DMS79 treated with DMSO at 0.1 percent for 48 hours (cell line): Measurements from ENCODE around the gene CCL14.
A peak's percentile ranks its signal among the peaks of the same experiment; 100 is the strongest.

ENCODE experiments used
- DNase-seq: peaks from one replicate; lab custom pipeline; 2025; lab: John Stamatoyannopoulos, UW

CCL14 gene

DNA sequence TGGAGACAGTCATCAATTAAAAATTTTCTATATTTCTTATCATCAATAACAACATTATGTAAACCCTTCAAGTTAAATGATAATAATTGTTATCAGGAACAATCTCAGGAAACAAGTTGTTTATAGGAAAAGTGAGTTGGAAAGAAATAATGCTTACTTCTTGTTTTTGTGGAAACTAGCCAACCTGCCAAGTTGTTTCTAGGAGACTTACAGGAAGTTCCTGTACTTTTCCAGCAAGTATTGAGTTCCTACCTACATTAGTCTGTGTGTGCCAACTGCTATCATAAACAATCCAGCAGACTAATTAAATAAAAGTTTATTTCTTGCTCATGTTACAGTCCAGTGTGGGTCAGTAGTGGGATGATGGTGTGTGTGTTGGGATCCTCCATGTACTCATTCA is 1.6 kb upstream of the CCL14 start:
- DNase-seq = no peak

DNA sequence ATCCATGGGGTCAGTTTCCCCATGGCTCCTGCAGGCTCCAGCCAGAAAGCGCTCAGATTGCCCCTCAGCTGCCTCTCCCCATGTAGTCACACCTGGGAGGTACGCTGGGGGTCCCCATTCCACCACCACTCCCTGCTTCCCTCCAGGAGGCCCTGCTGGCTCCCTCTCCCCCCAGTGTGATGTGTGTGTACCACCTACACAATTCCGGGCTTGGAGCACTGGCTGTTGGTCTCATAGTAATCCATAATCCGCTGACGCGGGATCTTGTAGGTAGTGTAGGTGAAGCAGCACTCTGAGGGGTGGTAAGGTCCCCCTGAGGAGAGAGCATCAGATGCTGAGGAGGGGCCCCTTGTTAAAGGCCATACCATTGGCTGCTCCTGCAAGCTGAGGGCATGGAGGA is 2.4 kb downstream of the CCL14 start:
- DNase-seq = no peak

DNA sequence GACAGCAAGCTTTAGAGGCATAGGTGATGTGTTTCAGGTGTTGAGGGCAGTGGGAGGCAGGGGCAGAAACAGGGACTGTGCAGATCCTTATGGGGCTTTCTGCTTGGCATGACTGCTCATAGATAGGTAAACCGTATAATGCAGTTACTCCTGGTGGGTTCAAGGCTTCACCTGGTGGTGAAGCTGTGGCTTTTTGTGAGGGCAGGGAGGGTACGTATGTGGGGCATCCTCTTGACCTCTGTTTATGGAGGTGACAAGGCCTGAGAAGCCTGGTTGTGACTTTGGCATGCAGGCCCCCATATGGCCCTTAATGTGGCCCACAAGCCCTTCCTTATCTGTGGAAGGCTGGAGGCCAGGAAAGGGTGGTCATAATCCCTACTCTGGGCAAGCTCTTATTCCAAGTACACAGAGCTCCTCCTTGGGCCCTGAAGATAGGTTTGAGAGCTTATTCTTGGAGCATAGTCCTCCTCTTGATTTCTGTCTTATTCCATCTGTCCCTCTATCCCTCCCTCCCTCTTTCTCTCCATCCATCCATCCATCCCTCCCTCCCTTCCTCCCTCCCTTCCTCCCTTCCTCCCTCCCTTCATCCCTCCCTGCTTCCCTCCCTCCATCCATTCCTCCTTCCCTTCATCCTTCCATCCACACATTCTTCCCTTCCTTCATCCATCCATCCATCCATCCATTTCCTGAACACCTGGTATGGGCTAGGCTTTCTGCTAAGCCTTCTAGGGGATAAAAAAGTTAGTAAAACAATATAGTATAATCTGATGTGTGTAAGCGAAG is 3.9 kb downstream of the CCL14 start:
- DNase-seq = no peak

DNA sequence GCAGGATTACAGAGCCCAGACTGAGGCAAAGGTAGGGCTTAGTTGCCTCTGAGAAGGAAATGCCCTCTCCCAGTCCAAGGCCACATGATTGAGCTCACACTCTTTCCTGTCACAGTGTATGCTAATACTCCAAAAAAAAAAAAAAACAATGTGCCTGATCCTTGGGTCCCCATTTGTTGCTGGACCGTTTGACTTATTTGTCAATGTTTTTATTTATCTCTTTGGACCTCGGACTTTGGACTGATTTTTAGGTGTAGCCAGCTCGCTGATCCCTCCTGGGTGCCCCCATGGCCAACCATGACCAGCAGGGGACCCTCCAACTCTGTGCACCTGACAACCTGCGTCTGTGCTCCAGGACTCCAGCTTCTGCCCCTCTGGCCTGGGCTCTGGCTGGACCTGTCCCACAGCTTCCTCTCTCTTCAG is 4.6 kb downstream of the CCL14 start:
- no peak for DNase-seq

DNA sequence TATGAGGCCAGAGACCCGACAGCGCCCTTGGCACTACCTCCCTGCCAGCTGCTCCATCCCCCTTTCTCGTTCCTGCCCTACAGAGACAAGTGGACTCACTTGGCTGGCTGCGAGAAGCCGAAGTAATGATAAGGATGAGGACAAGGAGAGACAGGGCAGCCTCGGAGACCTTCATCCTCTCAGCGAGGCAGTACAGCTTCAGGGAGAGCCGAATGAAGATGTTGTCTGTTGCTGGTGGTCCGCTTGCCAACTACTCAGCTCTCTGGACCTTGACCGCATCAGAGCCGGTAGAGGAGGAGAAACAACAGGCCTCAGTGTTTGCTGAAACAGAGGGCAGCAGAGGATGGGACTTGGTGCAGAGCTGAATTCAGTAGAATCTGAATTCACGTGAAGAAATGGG is 5.3 kb downstream of the CCL14 start, which contains the start of gene CCL16:
Gene CCL16 (minus strand): TSS at position 252 of the 400 bp plus-strand sequence. CDS start 77 bp downstream, at position 175.
- DNase-seq = no peak

DNA sequence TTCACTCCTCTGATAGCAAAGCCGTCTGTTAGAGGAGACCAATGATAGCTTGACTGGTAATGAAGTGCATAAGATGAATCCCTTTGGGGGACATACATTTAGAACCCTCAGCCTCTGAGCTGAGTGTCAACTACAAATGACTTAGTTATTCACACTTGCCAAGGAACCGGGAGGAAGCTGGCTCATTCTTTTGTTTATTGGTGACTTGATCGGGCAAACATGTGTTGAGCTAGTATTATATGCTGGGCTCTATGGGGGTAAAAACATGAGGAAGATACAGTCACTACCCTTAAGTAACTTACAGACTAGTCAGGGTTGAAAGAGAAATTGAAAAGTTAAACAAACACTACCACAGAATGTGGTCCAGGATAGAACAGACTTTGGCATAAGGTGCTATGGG is 8.2 kb downstream of the CCL14 start:
- DNase-seq = peak; percentile 29

DNA sequence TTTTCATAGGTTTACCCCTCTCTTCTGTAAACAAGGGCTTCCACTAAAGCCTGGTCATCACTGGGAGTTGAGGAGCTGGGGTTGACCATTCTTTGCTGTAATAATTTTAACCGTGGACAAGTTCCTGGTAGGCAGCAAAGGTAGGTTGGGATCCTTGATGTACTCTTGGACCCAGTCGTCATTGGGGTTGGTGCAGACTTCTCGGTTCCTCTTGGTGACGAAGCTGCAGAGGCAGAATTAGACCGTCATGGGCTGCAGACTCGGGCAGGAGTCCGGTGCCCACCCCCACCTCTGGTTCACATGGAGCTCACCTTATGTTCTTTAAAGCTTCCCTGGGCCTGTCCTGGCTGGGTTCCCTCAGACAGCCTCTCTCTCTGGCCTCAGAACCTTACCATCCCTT is 9.0 kb downstream of the CCL14 start:
- DNase-seq = no peak

DNA sequence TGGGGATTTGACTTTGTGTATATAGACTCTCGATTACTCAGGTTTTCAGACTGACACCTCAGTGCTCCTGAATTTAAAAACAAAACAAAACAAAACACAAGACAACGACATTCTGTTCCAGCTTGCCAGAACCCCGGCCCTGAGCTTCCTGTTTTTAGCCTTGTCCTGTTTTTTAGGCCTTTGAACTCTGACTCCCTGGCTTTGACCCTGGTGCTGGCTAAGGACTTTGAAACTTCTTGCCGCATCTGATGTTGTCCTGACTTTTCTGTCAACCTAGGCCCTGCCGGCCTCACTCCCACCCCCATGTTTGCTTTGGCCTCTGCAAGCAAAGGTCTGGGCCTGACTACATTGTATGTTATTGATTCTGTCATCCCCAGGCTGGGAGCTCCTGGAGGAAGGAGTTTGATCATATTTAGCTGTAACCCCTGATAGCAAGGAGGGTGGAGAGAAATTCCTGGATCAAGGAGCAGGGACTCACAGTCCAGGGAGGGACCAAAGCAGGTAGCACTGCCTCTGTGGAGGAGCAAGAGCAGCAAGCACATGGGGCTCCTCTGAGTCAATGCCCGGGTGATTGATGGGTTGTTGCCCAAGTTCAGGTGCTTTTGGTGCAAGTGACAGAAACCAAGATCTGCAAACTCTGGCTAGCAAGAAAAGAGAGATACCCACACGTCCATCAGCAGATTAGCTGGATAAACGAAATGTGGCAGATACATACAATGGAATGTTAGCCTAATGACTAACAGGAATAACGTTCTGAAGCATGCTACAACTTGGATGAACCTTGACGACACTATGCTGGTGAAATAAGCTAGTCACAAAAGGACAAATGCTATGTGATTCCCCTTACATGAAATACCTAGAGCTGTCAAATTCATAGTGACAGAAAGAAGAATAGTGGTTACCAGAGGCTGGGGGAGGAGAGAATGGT is 12.9 kb downstream of the CCL14 start:
- DNase-seq = no peak

DNA sequence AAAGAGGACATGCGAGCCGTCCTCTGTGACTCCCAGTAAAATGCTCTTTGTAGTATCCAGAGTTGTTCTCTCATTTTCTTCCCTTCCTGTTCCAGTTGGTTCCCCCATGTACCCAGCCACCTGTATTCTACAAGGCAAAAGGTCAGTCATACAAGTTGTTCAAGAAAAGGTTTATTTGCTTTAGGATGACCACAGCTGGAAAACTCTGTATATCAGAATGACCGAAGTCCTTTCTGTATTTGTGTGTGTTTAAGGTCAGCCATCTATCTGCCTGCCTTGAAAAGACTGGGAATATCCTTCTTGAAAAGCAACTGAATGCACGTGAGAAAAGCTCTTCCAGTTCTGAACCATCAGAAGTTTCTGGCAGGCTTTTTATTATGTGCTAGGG is 13.6 kb downstream of the CCL14 start:
- no peak for DNase-seq

DNA sequence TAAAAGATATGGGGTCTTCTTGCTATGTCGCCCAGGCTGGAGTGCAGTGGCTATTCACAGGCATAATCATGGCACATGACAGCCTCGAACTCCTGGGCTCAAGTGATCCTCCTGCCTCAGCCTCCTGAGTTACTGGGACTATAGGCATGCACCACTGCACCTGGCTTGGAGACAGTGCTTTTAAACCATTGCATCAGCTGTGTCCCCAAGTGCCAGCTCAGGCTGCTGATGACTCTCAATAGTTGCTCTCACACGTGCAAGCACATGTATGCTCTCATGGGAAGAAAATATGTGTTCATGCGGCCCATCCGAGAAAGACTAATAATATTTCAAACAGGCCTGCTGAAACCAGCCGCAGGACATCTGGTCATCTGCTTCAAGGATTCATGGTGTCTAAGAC is 14.0 kb downstream of the CCL14 start:
- DNase-seq = no peak

DNA sequence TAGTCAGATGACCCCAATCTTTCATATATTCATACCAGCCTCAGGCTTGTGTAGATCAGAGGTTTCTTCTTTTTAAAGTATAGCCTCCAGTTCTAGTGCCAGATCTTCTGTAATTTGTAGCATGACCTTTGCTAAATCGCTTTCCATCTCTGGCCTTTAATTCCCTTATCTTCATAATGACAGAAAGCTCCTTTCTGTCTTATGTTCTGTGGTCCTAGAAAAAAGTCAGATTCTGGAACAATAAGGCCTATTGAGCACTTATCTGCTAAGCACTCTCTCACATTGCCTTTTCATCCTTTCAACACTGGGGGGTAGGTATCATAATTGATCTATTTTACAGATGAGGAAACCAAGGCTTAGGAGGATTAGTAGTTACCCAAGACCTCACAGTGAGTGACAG is 14.5 kb downstream of the CCL14 start:
- no peak for DNase-seq

DNA sequence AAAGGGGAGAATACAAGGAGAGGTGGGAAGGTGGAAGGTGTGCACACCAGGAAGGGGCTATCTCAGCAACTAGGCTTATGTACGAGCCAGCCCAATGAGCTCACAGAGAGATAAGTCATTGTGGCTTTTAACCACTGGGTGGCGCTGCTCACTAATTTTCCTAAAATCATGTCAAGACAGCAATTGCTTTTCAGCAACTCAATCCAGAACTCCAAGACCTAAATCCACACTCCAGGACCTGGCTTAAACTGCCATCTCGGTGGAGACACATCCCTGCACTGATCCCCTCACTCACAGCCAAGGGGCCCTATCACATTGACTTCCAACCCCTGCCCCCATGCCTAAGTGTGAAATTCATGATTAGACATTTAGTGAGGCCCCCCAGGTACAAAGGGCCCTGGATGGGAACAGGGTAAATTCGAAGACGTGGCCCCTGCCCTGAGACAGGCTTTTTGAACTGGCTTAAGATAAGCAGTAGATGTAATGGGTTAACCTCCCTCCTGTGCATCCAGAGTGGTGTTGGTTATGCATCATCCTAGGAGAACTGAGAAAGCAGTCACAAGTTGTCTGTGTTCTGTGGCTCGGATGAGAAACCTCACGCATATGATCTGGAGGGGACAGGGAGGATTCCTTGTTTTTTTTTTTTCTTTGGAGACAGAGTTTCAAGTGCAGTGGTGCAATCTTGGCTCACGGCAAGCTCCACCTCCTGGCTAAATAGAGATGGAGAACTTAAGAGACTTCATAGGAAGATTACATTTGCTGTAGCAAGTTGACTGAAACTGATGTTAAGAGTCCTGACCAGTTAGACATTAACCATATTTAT is 16.8 kb downstream of the CCL14 start:
- DNase-seq = peak; percentile 82

DNA sequence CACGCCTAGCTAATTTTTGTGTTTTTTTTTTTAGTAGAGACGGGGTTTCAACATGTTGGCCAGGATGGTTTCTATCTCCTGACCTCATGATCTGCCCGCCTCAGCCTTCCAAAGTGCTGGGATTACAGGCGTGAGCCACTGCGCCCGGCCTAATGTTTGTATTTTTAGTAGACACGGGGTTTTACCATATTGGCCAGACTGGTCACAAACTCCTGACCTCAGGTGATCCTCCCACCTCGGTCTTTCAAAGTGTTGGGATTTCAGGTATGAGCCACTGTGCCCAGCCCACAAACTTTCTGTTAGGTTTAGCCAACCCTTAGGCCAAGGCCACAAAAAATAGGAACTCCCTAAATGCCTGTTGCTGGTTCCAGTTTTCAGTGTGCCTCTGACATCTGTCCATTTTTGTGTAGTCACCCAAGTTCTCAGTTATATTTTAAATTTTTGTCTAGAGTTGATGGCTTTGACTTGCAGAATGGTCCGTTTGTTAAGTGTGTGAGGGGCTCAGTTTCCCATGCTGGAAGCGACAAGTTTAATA is 17.9 kb downstream of the CCL14 start:
- DNase-seq = no peak

DNA sequence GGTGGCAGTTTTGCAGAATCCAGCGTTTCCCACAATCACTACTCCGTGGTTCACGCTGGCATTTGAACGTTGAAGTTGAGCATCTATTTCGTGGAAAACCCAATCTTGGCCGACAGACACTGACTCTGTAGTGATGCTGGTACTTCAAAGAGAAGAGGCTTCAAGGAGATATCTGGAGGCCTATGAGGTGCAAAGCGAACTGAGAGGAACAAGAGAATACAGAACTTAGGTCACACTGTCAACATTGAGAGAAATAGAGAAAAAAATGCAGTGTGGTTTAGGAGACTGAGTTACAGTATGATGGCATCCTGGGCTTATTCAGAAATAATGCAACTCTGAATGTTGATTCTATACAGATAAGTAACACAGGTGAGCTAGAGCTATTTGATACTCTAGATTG is 21.3 kb downstream of the CCL14 start:
- no peak for DNase-seq

DNA sequence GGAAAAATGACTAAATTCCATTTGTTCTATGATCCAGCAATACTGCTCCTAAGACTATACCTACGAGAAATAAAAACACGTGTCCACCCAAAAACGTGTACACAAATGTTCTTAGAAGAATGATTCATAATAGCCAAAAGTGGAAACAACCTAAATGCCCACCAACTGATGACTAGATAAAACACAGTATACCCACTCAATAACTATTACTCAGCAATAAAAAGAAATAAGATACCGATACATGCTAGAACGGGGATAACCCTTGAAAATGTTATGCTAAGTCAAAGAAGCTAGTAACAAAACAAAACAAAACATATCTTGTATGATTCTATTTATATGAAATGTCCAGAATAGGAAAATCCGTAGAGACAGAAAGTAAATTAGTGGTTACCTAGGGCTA is 22.9 kb downstream of the CCL14 start:
- DNase-seq = no peak

DNA sequence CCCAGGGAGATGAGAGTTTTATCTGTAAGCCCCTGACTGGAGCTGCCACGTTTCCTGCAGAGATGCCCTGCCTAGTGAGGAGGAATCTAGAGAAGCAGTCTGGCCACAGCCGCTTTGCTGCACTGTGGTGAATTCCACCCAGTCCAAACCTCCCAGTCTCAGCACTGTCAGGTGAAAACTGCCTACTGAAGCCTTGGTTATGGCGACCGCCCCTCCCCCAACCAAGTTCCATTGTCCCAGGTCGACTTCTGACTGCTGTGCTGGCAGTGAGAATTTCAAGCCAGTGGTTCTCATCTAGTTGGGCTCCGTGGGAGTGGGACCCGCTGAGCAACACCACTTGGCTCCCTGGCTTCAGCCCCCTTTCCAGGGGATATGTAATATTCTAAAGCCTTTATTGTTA is 32.8 kb downstream of the CCL14 start:
- DNase-seq = no peak

DNA sequence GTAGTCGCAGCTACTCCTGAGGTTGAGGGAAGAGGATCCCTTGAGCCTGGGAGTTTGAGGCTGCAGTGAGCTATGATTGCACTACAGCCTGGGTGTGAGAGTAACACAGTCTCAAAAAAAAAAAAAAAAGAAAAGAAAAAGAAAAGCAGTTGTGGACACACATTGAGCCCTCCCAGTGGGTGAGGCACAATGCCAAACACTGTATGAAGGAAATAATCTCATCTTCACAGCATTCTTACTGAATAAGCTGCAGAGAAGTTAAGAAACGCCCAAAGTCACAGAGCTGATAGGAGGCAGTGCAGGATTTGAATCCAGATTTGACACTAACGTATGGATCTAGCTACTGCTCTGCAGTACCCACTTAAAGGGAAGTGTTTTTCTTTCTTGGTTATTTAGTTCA is 37.1 kb downstream of the CCL14 start:
- DNase-seq = no peak

DNA sequence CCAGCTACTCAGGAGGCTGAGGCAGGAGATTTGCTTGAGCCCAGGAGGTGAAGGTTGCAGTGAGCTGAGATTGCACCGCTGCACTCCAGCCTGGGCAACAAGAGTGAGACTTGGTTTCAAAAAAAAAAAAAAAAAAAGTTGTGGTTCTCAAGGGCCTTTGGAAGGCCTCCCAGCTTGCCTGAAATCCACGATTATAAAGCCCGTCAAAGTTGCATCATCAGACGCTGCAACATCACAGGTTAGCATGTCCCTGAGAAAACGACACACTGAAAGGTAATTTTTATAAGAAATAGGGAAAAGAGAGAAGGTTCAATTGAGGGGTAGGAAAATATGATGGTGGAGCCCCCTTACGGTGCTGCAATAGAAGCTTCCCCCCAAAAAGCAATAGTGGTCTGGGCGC is 38.4 kb downstream of the CCL14 start:
- DNase-seq = no peak

DNA sequence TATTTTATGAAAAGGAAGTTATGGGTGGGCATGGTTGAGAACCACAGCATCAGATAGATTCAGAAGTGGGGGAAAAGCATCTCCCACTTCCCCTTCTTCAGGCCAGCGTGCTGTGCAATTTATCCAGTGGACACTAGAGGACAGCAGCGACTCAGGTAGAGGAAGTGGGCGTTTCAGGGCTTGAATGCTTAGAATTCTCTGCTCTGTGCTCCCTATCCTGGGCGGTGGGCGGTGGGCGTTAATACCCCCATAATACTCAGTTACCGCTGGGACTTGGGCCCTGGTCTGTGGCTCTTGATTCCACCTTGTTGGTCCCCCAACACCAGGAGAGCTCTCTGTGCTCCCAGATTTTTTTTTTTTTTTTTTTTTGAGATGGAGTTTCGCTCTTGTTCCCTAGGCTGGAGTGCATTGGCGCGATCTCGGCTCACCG is 39.4 kb downstream of the CCL14 start:
- DNase-seq = peak; percentile 63

DNA sequence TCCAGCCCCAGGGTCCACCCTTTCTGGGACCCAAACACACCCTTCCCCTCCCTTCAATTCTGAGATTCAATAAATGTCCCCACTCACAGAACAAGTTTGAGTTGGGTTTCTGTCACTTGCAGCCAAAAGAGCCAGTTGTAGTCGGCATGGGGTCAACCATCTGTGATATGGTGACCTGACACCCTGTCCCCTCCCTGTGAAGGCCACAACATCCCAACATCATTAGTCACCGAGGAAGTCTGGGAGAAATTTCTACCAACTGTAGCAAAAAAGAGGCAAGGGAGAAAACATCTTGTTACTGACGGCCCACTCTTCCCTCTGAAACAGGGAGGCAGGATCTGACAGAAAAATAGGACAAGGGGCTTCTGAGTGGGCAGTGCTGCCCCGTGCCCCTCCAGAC is 42.4 kb downstream of the CCL14 start:
- no peak for DNase-seq

DNA sequence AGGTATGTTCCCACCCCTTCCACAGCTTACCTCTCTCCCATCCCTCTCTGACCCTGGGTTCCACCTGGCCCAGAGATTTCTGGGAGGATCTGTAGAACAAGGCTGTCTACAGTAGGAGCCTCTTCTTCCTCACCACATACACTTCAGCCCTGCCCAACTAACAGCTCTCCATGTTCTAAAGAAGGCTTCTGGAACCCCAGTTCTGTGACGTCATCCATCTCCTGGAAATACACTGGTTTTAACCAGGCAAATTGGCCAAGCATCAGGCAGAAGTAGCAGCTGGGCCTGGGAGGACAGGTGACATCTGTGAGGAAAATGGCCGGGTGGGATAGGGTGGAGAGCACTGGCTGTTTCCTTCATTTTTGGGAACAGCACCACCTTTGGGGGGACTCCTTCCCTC is 43.0 kb downstream of the CCL14 start, which contains the start of gene LYZL6:
Gene LYZL6 (minus strand): TSS at position 177 of the 400 bp plus-strand sequence. CDS start 4,357 bp downstream, outside the sequence.
- no peak for DNase-seq
